ENCODE measurements around the gene ADAMTS12.
"Not testable (repeated sequence)": the region's sequence is repeated elsewhere in the genome, so short reads cannot be mapped to it uniquely, and the experiment has no call there.

The ADAMTS12 gene

GRCh38 chr5:33582417-33582816 is 309.4 kb downstream of the ADAMTS12 start:
- no peak for TF ChIP-seq JUND (IDR thresholded peaks at IDR 0.05; ENCODE audit: low read depth)
- in situ Hi-C loops (cut with HindIII; ENCODE audit: low pct_unique_long_range_greater_than_20kb, low sequenced_read_pairs), result no loop called here
- no peak for DNase-seq (ENCODE audit: low read depth in 1 of 2, low spot score in 1 of 2)

- in situ Hi-C loops (cut with HindIII; ENCODE audit: low pct_unique_long_range_greater_than_20kb, low sequenced_read_pairs), result no loop called here
- no peak for TF ChIP-seq JUND (IDR thresholded peaks at IDR 0.05; ENCODE audit: low read depth)
- no peak for DNase-seq (ENCODE audit: low read depth in 1 of 2, low spot score in 1 of 2)
These were observed 312.0 kb downstream of the ADAMTS12 start for GRCh38 chr5:33579789-33580188.

- TF ChIP-seq JUND (IDR thresholded peaks at IDR 0.05; ENCODE audit: low read depth), result no peak
- in situ Hi-C loops (cut with HindIII; ENCODE audit: low pct_unique_long_range_greater_than_20kb, low sequenced_read_pairs), result no loop called here
- no peak for DNase-seq (ENCODE audit: low read depth in 1 of 2, low spot score in 1 of 2)
These were observed 312.6 kb downstream of the ADAMTS12 start for GRCh38 chr5:33579152-33579551.

- TF ChIP-seq JUND (IDR thresholded peaks at IDR 0.05; ENCODE audit: low read depth), result no peak
- no peak for DNase-seq (ENCODE audit: low read depth in 1 of 2, low spot score in 1 of 2)
- in situ Hi-C loops (cut with HindIII; ENCODE audit: low pct_unique_long_range_greater_than_20kb, low sequenced_read_pairs), result no loop called here
These were observed 314.8 kb downstream of the ADAMTS12 start for GRCh38 chr5:33576726-33577590.

- TF ChIP-seq JUND (IDR thresholded peaks at IDR 0.05; ENCODE audit: low read depth), result no peak
- in situ Hi-C loops (cut with HindIII; ENCODE audit: low pct_unique_long_range_greater_than_20kb, low sequenced_read_pairs), result no loop called here
- no peak for DNase-seq (ENCODE audit: low read depth in 1 of 2, low spot score in 1 of 2)
These were observed 326.5 kb downstream of the ADAMTS12 start for GRCh38 chr5:33565324-33565723.

- no peak for DNase-seq (ENCODE audit: low read depth in 1 of 2, low spot score in 1 of 2)
- in situ Hi-C loops (cut with HindIII; ENCODE audit: low pct_unique_long_range_greater_than_20kb, low sequenced_read_pairs), result no loop called here
- TF ChIP-seq JUND (IDR thresholded peaks at IDR 0.05; ENCODE audit: low read depth), result no peak
These were observed 327.5 kb downstream of the ADAMTS12 start for GRCh38 chr5:33563983-33564908.

GRCh38 chr5:33563530-33563929 is 328.3 kb downstream of the ADAMTS12 start:
- in situ Hi-C loops (cut with HindIII; ENCODE audit: low pct_unique_long_range_greater_than_20kb, low sequenced_read_pairs), result no loop called here

GRCh38 chr5:33558489-33558888 is 333.3 kb downstream of the ADAMTS12 start:
- no peak for TF ChIP-seq JUND (IDR thresholded peaks at IDR 0.05; ENCODE audit: low read depth)
- in situ Hi-C loops (cut with HindIII; ENCODE audit: low pct_unique_long_range_greater_than_20kb, low sequenced_read_pairs), result no loop called here
- no peak for DNase-seq (ENCODE audit: low read depth in 1 of 2, low spot score in 1 of 2)

More at GRCh38 chr5:33563530-33563929, 328.3 kb downstream of the ADAMTS12 start:
- TF ChIP-seq JUND (IDR thresholded peaks at IDR 0.05; ENCODE audit: low read depth), result no peak
- no peak for DNase-seq (ENCODE audit: low read depth in 1 of 2, low spot score in 1 of 2)

- in situ Hi-C loops (cut with HindIII; ENCODE audit: low pct_unique_long_range_greater_than_20kb, low sequenced_read_pairs), result no loop called here
- no peak for DNase-seq (ENCODE audit: low read depth in 1 of 2, low spot score in 1 of 2)
- TF ChIP-seq JUND (IDR thresholded peaks at IDR 0.05; ENCODE audit: low read depth), result no peak
These were observed 334.2 kb downstream of the ADAMTS12 start for GRCh38 chr5:33557605-33558004.

GRCh38 chr5:33556330-33557328 is 335.2 kb downstream of the ADAMTS12 start:
- DNase-seq (ENCODE audit: low read depth in 1 of 2, low spot score in 1 of 2), result no peak
- in situ Hi-C loops (cut with HindIII; ENCODE audit: low pct_unique_long_range_greater_than_20kb, low sequenced_read_pairs), result no loop called here
- TF ChIP-seq JUND (IDR thresholded peaks at IDR 0.05; ENCODE audit: low read depth), result no peak

GRCh38 chr5:33549982-33550567 is 341.7 kb downstream of the ADAMTS12 start:
- no peak for TF ChIP-seq JUND (IDR thresholded peaks at IDR 0.05; ENCODE audit: low read depth)
- in situ Hi-C loops (cut with HindIII; ENCODE audit: low pct_unique_long_range_greater_than_20kb, low sequenced_read_pairs), result no loop called here
- peak in 1 of 2 experiments; percentile 18 for DNase-seq (ENCODE audit: low read depth in 1 of 2, low spot score in 1 of 2)

- in situ Hi-C loops (cut with HindIII; ENCODE audit: low pct_unique_long_range_greater_than_20kb, low sequenced_read_pairs); DNase-seq (ENCODE audit: low read depth in 1 of 2, low spot score in 1 of 2): not testable (repeated sequence)
These were observed 352.0 kb downstream of the ADAMTS12 start for GRCh38 chr5:33539790-33540189.

Data from T47D (cell line).